K562 (cell line): ENCODE results near the gene AHI1. TPM values are rescaled to one million over a fixed set of nuclear protein-coding genes. Genes with fewer than 3 reads are reported as not detected.

Experiments
- ATF3 ChIP-seq, 2 experiments: fragments of 450-650 bp in 1 of 2; sonication (generic) in 1 of 2; formaldehyde crosslinking in 1 of 2; IDR thresholded peaks in 1 of 2; conservative IDR thresholded peaks in 1 of 2; 2 replicates each; pipeline versions ENCODE4 v1.6.1 to v1.8.1; 2016 to 2023; ENCODE audit warnings: mild to moderate bottlenecking in 2 of 2, moderate library complexity in 2 of 2, inconsistent platforms in 1 of 2, missing genetic modification reagents in 1 of 2
- ATF6 ChIP-seq: sonication (generic); formaldehyde crosslinking; IDR thresholded peaks from 2 replicates; pipeline ENCODE4 v1.4.0; 2020; ENCODE audit warnings: mild to moderate bottlenecking, missing genetic modification reagents
- BRD9 ChIP-seq: fragments of 450-650 bp; IDR thresholded peaks from 2 replicates; pipeline ENCODE4 v1.6.1; 2018; ENCODE audit warnings: low read depth; ENCODE audit not compliant: partially characterized antibody
- CBX8 ChIP-seq: fragments of 200-600 bp; sonication (generic); IDR thresholded peaks from 2 replicates; pipeline ENCODE4 v1.6.1; 2012; ENCODE audit warnings: borderline replicate concordance, mixed run types, low read depth, mild to moderate bottlenecking, moderate library complexity, mixed read lengths, low read length, control low read depth, inconsistent platforms; ENCODE audit not compliant: poor library complexity, severe bottlenecking; ENCODE audit errors: extremely low read depth
- CHD2 ChIP-seq: IDR thresholded peaks from 2 replicates; pipeline ENCODE4 v1.6.1; 2011; ENCODE audit warnings: low read depth, low read length
- FOXA1 ChIP-seq: fragments of 450-650 bp; IDR thresholded peaks from 2 replicates; pipeline ENCODE4 v1.6.1; 2016; ENCODE audit warnings: mild to moderate bottlenecking, borderline replicate concordance
- HNRNPUL1 ChIP-seq: fragments of 200-400 bp; formaldehyde crosslinking; IDR thresholded peaks from 2 replicates; pipeline ENCODE4 v1.6.1; 2017; ENCODE audit warnings: low read length
- NCOR1 ChIP-seq: fragments of 450-650 bp; IDR thresholded peaks from 2 replicates; pipeline ENCODE4 v1.6.1; 2016; ENCODE audit warnings: mild to moderate bottlenecking, moderate library complexity
- NUFIP1 ChIP-seq: fragments of 450-650 bp; IDR thresholded peaks from 2 replicates; pipeline ENCODE4 v1.6.1; 2018; ENCODE audit not compliant: partially characterized antibody
- SOX6 ChIP-seq: fragments of 450-650 bp; IDR thresholded peaks from 2 replicates; pipeline ENCODE4 v1.6.1; 2014; ENCODE audit warnings: mild to moderate bottlenecking
- USF2 ChIP-seq: sonication (generic); formaldehyde crosslinking; IDR thresholded peaks from 2 replicates; pipeline ENCODE4 v1.5.0; 2020; ENCODE audit warnings: missing genetic modification reagents
- ZC3H4 ChIP-seq: sonication (generic); formaldehyde crosslinking; IDR thresholded peaks from 2 replicates; pipeline ENCODE4 v1.9.0; 2021; ENCODE audit warnings: missing genetic modification reagents, borderline replicate concordance
- ZKSCAN8 ChIP-seq: fragments of 200-800 bp; sonication (Bioruptor generic); IDR thresholded peaks from 2 replicates; pipeline ENCODE4 v1.6.1; 2016; ENCODE audit warnings: missing genetic modification characterization, missing compliant biosample characterization
- ZNF589 ChIP-seq: fragments of 200-800 bp; sonication (Bioruptor generic); IDR thresholded peaks from 2 replicates; pipeline ENCODE4 v1.6.1; 2016; ENCODE audit warnings: low read depth, missing genetic modification characterization, missing compliant biosample characterization
- ZNF644 ChIP-seq: fragments of 200-800 bp; sonication (Bioruptor generic); IDR thresholded peaks from 2 replicates; pipeline ENCODE4 v1.6.1; 2016; ENCODE audit warnings: low read depth, missing genetic modification characterization, missing compliant biosample characterization
- polyA plus RNA-seq, 8 experiments: library from polyadenylated mRNA; depleted of rRNA in 4 of 8; stranded (reverse) in 5 of 8; unstranded in 3 of 8; fragments of >200 nt; fragmentation: Nextera tagmentation in 2 of 8; fragmentation: Illumina TruSeq in 1 of 8; extraction: Ambion mirVana in 2 of 8; extraction: Trizol in 1 of 8; gene quantifications; 2 replicates each; pipeline versions ENCODE4 v1.2.1 to v1.2.3, GENCODE V29; 2011 to 2014; ENCODE audit warnings: inconsistent platforms in 1 of 8, missing spikeins in 1 of 8
- total RNA-seq, 7 experiments: library from RNA; depleted of rRNA in 6 of 7; stranded (reverse); fragments of >200 nt in 6 of 7; fragmentation: Illumina TruSeq in 2 of 7; extraction: Trizol in 2 of 7; gene quantifications; 2 replicates each; pipeline versions ENCODE4 v1.2.1 to v1.2.3, GENCODE V29; 2011 to 2021; ENCODE audit warnings: low replicate concordance in 1 of 7
- TF ChIP-seq, protein P1 (sequence below): sonication (generic); formaldehyde crosslinking; IDR thresholded peaks from 2 replicates; pipeline ENCODE4 v1.8.1; 2023; ENCODE audit warnings: missing genetic modification reagents, mild to moderate bottlenecking, borderline replicate concordance
- TF ChIP-seq, protein P2 (sequence below): sonication (generic); formaldehyde crosslinking; IDR thresholded peaks from 2 replicates; pipeline ENCODE4 v1.8.0; 2022; ENCODE audit warnings: mild to moderate bottlenecking, low read depth, missing genetic modification reagents

AHI1 gene
- total and polyA plus RNA-seq, 9 of the 15 experiments (the other 6 are each of a cell fraction or from before 2014, with no cell fraction given) = 24.7 to 54.9 (median 32.2) TPM

- TF ChIP-seq ATF6 (CRISPR knock-in tag) (0 out of 2 replicates have a peak, but pooled peaks have one; percentile 35), ZNF589 (CRISPR knock-in tag) (peak; percentile 66; the same call in 1 of the 2 replicates), NUFIP1 (no peak), HNRNPUL1 (no peak), CHD2 (no peak), USF2 (no peak), BRD9 (peak; percentile 85), NCOR1 (no peak), SOX6 (peak; percentile 53; the same call in 1 of the 2 replicates), CBX8 (no peak), ZC3H4 (CRISPR knock-in tag) (no peak; the same call in 1 of the 2 replicates), ZKSCAN8 (peak; percentile 74), ATF3 (IDR thresholded peaks at IDR 0.05) (peak; percentile 96), ATF3 (CRISPR knock-in tag; conservative IDR thresholded peaks at IDR 0.05) (peak; percentile 90), FOXA1 (no peak), ZNF644 (peak; percentile 84)
- TF ChIP-seq, protein P1, sequence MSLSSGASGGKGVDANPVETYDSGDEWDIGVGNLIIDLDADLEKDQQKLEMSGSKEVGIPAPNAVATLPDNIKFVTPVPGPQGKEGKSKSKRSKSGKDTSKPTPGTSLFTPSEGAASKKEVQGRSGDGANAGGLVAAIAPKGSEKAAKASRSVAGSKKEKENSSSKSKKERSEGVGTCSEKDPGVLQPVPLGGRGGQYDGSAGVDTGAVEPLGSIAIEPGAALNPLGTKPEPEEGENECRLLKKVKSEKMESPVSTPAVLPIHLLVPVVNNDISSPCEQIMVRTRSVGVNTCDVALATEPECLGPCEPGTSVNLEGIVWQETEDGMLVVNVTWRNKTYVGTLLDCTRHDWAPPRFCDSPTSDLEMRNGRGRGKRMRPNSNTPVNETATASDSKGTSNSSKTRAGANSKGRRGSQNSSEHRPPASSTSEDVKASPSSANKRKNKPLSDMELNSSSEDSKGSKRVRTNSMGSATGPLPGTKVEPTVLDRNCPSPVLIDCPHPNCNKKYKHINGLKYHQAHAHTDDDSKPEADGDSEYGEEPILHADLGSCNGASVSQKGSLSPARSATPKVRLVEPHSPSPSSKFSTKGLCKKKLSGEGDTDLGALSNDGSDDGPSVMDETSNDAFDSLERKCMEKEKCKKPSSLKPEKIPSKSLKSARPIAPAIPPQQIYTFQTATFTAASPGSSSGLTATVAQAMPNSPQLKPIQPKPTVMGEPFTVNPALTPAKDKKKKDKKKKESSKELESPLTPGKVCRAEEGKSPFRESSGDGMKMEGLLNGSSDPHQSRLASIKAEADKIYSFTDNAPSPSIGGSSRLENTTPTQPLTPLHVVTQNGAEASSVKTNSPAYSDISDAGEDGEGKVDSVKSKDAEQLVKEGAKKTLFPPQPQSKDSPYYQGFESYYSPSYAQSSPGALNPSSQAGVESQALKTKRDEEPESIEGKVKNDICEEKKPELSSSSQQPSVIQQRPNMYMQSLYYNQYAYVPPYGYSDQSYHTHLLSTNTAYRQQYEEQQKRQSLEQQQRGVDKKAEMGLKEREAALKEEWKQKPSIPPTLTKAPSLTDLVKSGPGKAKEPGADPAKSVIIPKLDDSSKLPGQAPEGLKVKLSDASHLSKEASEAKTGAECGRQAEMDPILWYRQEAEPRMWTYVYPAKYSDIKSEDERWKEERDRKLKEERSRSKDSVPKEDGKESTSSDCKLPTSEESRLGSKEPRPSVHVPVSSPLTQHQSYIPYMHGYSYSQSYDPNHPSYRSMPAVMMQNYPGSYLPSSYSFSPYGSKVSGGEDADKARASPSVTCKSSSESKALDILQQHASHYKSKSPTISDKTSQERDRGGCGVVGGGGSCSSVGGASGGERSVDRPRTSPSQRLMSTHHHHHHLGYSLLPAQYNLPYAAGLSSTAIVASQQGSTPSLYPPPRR = no peak
- TF ChIP-seq, protein P2, sequence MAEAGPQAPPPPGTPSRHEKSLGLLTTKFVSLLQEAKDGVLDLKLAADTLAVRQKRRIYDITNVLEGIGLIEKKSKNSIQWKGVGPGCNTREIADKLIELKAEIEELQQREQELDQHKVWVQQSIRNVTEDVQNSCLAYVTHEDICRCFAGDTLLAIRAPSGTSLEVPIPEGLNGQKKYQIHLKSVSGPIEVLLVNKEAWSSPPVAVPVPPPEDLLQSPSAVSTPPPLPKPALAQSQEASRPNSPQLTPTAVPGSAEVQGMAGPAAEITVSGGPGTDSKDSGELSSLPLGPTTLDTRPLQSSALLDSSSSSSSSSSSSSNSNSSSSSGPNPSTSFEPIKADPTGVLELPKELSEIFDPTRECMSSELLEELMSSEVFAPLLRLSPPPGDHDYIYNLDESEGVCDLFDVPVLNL = no peak
Measured at GRCh38 chr6:135498185-135498841, 773 bp upstream of the AHI1 start (continued).
